Stimulated activated naive CD8-positive, alpha-beta T cell treated with anti-CD3 and anti-CD28 coated beads, Interleukin-15, Interleukin-2, amounts not matched to agents 100 U/mL and 50 U/mL, for 24 hours (primary cell): ENCODE results near the gene ODC1.
"Not testable (repeated sequence)": the region's sequence is repeated elsewhere in the genome, so short reads cannot be mapped to it uniquely, and the experiment has no call there.

Experiments used
- ATAC-seq: fragments of 150-1000 bp; cut with Tn5 transposase; one replicate; pipeline ENCODE4 v1.10.0; 2021
- DNase-seq: peaks from one replicate; pipeline ENCODE4 v3.0.0; 2021

The ODC1 gene

DNA sequence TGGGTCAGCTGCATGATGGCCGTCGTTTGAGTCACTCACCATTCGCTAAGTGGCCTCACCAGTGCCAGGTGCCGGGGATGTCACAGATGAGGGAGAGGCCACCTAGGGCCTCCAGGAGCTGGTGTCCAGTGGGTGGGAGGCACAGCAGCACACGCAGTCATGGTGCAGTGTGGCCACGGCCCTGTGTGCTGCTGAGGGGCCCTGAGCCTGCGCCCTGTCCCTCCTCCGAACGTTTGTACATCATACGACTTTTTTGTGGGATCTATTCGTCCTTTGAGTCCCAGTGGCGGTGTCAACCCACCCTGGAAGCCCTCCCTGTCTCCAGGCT lies 30.1 kb upstream of the ODC1 start:
- no peak for ATAC-seq

DNA sequence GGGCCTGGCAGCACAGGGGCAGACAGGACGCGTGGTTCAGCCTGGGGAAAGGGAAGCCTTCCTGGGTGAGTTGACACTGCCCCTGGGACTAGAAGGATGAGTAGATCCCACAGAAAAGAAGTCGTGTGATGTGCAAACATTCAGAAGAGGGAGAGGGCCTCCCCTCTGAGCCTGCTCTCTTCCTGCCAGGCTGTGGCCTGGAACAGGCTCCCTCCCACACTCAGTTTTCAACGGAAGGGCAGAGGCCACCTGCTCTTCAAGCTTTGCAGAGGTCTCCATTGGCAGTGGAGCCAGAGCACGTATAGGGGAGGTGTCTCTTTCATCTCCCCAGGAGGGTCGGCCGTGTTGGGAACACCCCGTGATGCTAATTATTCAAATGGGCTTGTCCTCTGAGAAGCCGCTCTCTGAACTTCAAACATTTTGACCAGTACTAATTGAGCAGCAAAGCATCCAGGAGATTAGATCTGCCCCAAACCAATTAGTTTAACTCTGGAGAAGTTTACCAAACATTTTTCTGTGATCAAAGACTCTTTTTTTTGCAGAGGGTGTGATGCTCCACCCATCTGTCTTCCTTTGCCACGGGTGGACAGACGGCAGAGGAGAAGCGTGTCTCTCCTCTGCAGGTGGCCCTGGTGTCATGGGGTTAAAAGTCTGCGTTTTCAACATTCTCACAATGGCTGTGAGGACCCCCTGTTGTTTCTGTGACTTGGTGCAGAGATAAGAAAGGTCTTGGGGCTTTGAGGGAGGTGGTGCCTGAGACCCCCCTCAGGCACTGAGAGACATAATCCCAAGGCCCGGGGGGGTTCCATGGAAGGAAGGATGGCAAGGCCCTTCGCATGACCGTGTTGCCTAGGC lies 29.5 kb upstream of the ODC1 start:
- DNase-seq (no peak), ATAC-seq (no peak)

More for the DNA sequence above, 30.1 kb upstream of the ODC1 start:
- DNase-seq = no peak

DNA sequence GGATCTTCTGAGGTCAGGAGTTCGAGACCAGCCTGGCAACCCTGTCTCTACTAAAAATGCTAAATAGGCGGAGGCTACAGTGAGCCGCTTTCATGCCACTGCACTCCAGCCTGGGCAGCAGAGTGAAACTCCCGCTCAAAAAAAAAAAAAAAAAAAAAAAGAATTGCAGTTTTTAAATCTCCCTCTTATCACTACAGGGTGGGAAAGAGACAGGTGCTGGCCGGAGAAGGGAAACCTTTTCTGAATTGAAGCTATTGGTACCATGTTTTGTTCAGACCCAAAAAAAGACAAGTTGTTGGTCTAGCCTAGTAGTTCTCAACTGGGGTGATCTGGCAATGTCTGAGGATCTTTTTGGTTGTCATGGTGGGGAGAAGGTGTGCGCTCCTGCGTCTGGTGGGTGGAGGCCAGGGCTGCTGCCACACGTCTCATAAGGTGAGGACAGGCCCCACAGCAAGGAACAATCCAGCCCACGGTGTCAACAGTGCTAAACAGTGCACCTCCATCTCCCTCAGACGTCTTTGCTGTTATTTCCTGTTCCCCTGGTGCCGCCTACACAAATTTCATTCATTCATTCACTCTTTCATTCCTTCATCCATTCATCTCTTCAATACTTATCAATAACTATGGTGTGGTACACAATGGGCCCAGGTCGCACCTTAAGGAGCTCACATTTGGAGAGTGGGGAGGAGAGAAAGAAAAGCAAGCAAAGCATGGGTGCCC lies 28.8 kb upstream of the ODC1 start:
- ATAC-seq = no peak
- DNase-seq = no peak

DNA sequence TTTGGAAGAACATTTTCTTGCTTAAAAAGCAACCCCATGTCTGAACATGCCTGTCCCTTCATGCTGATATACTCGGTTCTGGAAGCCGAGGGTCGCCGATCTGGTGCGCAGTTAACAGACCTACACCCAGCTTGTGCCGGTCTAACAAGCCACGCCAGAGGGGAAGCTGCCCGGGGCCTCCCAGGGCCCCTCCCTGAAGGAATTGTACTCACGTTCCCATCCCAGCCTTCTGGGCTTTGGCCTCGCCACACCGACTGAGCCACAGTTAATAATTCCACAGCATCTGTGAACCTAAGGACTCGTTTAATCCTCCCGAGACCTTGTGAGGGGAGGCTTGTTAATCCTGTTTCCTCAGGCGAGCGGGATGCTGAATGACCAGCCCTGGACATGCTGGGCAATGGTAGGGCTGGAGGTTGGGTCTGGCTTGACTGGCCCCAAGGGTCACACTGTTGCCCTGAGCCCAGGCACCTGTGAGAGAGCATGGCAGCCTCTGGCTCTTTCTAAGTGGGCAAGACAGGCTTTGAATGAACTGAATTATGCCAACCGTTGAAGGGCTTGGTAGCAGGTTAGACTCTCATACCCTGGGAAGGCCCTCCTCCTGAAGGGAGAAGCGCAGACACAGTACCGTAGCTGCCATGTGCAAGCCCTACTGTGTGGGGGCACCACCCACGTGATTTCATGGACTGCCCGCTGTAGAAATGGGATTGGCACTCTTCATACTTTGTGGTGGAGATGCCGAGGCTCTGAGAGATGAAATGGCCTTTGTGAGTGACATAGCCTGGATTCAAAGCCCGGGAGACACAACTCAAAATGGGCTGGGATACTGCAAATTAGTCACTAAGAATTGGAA lies 27.9 kb upstream of the ODC1 start:
- no peak for DNase-seq
- ATAC-seq = no peak

DNA sequence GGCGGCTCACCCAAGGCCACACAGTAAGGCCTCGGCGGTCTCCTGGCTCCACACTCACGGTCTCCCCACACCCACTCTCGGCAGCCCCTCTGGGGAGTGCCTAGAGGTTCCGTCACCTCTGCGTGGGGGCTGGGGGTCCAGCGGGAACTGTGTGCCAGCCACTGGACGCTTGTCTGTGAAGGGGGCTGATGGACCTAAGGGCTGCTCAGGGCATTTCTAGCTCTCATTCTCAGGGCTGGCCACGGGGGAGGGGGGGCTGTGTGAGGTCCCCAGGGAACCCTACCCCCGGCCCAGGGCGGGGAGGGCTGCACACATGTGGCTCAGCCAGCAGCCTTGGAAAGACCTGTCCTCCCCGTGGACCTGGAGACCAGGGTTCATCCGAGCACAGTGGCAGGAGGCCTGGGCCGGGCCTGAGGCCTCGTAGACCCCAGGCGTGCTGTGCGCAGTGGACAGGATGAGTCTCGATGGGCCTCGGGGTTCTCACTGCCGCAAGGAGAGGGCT lies 27.1 kb upstream of the ODC1 start:
- ATAC-seq (no peak), DNase-seq (no peak)

DNA sequence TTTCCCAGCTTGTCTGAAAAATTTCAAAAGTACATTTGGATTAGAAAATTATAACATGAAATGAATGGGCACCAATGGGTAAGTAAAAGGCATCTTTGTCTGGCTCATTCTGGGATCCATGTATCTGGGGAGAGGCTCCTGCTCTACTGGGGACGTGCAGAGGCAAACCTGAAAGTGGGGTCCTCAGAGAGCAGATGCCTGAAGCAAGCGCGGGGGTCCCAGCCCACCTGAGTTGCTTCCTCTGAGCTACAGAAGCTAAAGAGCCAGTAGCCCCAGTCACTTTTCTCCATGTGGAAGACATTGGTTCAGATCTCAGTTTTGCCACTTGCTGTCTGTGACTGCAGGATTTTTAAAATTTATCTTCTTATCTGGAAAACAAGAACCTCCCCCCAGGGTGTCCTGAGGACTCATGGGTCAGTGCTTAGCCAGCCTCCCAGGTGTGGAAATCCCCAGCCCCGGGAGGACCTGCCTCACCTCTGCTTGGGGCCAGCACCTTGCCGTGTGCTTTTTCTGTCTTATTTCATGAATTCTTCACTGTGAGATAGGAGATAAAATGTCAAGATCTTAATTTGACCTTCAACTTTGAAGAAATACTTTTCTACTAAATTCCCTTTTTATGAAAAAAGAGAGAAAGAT lies 25.1 kb upstream of the ODC1 start:
- no peak for DNase-seq

DNA sequence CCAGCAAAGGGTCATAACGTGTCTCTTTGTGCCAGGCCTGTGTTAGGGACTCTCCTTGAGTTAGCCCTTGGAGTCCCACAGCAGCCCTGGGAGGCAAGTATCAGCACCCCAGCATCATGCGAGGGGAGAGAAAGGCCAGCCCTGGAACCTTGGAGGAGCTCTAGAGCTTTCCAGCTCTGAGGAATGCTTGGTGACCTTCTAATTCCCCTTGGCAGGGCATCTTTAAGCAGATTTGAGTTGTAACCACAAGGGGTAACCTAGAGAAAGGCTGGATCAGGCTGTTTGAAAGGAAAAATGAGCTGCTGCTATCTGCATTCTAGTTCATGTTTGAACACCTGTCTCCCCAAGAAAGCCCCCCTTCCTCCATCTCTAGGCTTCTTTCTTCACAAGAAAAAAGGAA lies 23.8 kb upstream of the ODC1 start:
- no peak for ATAC-seq
- DNase-seq = no peak

More for the DNA sequence above, 25.1 kb upstream of the ODC1 start:
- no peak for ATAC-seq

DNA sequence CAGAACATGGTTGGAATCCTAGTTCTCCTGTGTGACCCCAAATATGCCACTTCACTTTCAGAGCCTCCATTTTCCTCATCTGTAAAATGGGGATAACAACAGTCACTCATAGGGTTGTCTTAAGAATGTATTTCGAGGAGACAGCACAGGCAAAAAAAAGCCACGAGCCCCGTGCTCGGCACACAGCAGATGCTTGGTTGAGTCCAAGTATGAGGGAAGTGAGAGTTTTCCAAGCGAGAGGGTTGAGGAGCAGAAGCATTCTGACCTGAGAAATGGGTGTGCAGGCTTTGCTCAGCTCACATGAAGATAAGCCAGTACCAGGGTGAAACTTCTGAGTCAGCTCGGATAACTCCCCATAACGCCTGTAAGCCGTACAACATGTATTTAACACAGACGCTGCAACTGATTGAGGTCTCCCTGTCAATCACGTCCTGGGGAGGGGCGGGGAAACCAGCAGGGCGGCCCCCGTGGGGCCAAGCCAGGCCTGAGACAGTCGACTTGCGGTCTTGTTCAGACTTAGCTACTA lies 23.0 kb upstream of the ODC1 start:
- ATAC-seq (no peak), DNase-seq (no peak)

DNA sequence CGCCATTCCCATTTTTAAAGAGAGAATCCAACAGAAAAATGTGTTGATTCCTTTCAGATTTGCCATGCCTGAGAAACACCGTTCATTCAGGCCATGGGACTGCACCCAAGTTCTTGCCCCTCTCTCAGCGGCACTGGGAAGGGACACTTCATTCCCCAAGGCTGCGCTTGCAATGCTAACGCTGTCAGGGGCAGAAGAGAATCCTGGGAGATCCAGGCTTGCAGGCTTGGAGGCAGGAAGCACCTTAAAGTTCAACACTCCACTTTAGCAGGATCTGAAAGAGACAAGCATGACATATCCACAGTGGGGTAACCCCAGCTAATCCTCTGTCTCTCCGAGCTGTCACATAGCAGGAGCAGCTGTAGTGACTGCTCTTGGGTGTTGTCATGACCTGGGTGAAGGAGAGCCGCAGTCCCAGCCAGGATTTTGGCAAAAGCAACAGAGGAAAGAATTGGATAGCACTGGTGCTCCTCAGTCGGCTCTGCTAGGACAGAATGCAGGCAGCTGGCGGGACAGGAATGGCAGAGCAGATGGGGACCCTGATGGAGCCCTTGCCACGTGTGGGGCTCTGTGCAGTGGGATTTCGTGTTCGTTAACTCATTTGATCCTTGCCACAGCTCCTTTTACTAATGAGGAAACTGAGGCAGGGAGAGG lies 22.0 kb upstream of the ODC1 start:
- DNase-seq = no peak
- no peak for ATAC-seq

DNA sequence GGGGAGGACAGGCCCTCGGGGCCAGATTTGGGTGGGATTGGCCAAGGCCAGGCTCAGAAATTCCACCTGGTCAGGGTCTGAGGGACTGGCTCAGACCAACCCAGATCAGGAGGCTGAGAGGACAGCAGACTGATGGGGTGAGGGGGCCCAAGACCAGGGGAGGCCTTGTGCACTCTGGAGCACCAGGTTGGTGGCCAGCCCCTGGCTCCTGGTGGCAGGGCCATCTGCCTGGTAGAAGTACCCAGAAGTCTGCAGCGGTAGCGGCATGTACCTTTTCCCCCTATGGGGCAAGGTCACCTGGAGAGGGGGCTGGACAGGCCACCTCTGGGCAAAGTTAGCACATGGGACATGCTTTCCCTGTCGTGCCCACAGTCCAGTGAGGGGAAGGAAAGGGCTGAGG lies 21.2 kb upstream of the ODC1 start:
- DNase-seq (no peak), ATAC-seq (no peak)

DNA sequence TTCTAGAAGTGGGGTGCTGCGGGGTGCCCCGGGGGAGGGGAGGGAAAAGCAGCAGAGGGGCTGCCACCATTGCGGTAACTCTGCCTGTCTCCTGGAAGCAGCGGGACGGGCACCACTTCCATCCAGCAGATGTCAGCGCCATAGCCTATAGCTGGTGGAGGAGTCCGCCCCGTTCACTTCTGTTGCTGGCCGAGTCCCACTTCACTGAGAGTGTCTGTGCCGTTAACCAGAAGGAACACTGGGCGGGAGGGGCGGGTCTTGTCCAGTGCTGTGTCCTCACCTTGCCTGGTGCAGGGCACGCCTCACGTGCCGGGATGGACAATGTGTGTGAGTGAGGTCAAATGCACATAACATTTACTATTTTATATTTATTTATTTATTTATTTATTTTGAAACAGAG lies 19.3 kb upstream of the ODC1 start:
- DNase-seq (no peak), ATAC-seq (no peak)

DNA sequence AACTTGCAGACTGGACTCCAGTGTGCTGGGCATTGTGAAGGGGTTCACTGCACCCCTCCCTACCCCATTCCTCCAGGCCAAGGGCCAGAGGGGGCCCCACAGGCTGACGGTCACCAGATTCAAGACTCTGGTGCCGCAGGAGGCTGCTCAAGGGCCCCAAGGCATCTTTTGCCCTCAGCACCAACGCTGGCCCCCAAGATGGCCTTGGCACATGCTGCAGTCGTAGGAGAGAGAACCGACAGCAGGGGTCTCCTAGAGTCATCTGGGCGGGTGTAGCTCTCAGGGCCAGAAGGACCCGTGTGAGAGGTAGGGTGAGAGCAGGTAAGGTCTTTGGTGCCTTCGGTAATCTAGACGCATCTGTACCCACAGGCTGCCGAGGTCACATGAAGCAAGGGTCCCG lies 18.7 kb upstream of the ODC1 start:
- no peak for DNase-seq
- ATAC-seq = no peak

DNA sequence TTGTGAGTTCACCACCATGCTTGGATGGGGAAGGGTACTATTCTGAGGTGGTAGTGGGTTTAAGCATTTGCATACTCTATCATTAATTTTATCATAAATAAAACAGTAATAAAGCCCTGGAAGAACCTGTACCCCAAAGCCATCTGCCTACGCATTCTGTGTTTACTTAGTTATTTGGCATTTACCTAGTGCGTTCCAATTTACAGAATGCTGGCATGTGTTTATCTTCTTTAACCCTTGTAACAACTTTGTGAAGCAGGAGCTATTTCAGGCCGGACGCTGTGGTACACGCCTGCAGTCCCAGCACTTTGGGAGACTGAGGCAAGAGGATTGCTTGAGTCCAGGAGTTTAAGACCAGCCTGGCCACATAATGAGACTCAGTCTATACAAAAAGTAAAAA lies 17.8 kb upstream of the ODC1 start:
- ATAC-seq (no peak), DNase-seq (no peak)

DNA sequence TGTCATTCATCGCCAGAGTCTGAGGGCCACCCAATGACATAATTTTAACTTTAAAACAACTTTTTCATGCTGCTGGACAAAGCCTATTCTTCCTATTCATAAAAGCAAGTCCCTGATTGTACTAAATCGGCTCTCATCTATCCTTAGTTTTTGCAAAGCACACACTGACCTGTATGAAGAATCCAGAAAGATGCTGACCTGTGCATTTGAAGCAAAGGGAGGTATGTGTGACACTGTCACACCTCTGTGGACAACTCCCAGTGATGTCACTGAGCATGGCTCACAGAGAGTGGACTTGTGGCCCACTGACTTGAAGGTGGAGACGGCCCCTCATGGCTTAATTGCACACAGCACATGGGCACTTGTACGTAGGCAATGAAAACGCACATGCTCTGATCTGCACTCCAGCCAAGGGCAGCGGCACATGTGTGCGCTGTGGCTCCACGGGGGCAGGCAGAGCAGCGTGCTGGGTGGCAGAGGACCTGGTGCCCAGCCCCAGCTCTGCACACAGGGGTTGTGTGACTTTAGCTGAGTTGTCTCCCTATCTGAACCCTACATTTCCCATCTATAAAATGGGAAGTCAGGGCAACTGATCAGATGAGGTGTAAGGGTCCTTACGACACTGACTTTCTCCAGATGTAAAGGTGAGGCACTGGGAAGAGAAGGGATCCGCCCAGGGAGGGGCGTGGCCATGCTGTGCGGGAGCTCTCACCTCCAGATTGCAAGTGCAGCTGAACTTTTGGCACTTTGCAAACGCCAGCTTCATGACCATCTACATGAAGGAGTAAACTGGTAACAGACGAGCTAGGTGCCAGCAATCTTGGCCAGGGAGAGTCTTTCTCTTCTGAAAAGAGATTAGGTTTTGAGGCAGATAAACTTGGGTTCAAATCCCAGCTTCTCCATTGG lies 14.3 kb upstream of the ODC1 start:
- DNase-seq (no peak), ATAC-seq (no peak)

DNA sequence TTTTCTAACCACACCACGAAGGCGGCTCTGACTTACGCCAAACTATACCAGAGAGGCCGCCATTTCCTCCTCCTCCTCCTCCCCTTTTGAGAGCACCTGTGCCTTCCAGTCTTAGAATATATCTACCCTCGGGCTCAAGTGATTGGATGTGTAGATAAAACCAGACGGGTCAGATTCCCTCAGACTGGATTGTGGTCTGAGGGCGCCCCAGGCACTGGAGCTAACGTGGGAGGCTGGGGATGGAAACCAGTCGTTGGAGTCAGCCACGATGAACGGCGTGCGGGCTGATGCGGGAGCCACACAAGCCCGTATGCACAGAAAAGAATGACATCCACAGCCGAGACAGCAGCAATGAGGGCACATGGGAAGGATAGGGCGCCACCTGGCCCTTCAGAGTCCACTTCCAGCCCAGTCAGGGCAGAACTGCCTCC lies 12.3 kb upstream of the ODC1 start:
- no peak for ATAC-seq
- no peak for DNase-seq

DNA sequence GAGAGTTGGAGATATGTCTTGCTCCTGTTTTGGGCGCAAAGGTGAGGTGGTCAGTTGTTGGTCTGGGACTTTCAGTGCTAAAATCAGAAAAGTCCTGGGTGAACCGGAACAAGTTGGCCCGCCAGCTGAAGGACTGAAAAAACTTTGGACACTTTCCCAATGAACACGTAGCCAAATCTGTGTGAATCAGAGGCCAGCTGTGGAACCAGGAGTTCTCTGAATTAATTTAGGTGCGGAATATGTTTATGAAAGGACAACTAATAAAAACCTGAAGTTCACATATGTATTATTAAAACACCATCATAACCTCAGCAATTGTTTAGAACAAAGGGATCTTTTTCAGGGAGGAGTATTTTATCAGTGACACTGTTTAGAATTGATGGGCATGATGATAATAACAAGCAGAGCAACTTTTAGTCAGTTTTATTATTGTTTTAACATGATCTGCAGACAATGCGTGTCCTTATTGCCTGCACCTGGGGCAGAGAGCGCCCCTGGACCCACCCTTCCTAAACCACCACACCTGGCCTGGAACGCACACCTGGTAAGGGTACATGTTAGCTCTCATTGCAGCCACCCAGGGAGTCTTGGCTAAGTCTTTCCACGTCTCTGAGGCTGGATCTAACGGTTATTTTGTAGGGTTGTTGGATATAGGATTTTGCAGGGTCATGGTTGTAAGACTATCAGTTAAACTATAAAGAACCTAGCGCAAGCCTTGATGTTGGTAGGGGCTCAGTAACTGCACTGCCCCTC lies 9.9 kb upstream of the ODC1 start:
- no peak for ATAC-seq
- DNase-seq = no peak

DNA sequence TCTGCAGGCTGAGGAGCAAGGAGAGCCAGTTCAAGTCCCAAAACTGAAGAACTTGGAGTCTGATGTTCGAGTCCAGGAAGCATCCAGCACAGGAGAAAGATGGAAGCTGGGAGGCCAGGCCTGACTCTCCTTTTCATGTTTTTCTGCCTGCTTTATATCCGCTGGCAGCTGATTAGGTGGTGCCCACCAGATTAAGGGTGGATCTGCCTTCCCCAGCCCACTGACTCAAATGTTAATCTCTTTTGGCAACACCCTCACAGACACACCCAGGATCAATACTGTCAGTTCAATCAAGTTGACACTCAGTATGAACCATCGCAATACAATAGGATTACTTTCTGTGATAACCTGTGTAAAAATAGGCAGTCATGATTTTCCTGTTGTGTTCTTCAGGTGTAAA lies 9.1 kb upstream of the ODC1 start:
- not testable (repeated sequence) for ATAC-seq, DNase-seq

DNA sequence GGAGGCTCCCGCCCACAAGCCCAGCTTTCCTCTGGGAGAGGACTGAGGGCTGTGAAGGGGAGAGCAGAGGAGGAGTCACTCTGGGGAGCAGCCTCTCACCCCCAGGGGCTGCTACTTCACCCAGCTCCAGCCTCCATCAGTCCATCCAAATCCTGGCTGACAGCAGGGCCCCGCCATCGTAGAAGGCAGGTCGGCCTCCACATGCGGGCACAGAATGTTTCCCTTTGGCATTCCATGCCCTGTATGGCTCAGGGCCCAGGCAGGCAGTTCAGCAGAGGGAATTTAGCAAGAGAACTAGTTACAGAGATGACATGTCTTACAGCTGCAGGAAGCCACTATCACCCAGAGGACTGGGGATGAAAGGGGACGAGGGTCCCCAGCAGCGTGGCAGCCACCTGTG lies 6.4 kb upstream of the ODC1 start:
- DNase-seq (no peak), ATAC-seq (no peak)

DNA sequence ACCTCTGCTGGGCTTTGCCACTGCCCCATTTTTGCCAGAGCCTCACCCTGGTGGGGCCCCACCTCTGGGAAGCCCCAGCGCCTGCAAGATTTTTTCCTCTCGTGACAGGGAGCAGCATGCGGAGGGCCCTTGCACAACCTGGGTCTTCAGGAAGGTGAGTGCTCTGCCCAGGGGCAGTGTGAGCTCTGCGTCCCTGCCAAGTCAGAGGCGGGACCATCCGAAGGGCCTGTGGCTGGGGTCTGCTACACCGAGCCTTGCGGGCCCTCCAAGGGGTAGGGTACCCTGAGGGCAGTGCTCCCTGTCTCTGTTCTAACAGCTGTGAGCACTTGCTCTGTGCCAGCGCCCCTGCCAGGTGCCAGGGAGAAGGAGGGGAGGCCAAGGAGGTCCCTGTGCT lies 5.8 kb upstream of the ODC1 start:
- ATAC-seq = no peak
- no peak for DNase-seq
